Gastroesophageal sphincter (tissue), 3 donors: Measurements from ENCODE around the gene COIL.

Experiments used
- EP300 ChIP-seq: sonication (generic); formaldehyde crosslinking; IDR thresholded peaks from one replicate; pipeline ENCODE4 v1.6.1; 2017; ENCODE audit warnings: antibody characterized with exemption, mild to moderate bottlenecking
- TF ChIP-seq, protein P1 (sequence below), 4 experiments: fragments of 200-600 bp in 2 of 4; fragments of 450-650 bp in 2 of 4; sonication (generic) in 1 of 4; IDR thresholded peaks; one replicate each; pipeline ENCODE4 v1.5.1; 2017 to 2019; ENCODE audit warnings: antibody characterized with exemption in 4 of 4, mild to moderate bottlenecking in 2 of 4, moderate library complexity in 2 of 4

- TF ChIP-seq, protein P1, sequence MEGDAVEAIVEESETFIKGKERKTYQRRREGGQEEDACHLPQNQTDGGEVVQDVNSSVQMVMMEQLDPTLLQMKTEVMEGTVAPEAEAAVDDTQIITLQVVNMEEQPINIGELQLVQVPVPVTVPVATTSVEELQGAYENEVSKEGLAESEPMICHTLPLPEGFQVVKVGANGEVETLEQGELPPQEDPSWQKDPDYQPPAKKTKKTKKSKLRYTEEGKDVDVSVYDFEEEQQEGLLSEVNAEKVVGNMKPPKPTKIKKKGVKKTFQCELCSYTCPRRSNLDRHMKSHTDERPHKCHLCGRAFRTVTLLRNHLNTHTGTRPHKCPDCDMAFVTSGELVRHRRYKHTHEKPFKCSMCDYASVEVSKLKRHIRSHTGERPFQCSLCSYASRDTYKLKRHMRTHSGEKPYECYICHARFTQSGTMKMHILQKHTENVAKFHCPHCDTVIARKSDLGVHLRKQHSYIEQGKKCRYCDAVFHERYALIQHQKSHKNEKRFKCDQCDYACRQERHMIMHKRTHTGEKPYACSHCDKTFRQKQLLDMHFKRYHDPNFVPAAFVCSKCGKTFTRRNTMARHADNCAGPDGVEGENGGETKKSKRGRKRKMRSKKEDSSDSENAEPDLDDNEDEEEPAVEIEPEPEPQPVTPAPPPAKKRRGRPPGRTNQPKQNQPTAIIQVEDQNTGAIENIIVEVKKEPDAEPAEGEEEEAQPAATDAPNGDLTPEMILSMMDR (IDR thresholded peaks at IDR 0.05) = no peak
- TF ChIP-seq EP300 = no peak
Measured at GRCh38 chr17:57010487-57010886, 49.6 kb upstream of the COIL start.
